Measurements from ENCODE around the gene IFNLR1.

DNA sequence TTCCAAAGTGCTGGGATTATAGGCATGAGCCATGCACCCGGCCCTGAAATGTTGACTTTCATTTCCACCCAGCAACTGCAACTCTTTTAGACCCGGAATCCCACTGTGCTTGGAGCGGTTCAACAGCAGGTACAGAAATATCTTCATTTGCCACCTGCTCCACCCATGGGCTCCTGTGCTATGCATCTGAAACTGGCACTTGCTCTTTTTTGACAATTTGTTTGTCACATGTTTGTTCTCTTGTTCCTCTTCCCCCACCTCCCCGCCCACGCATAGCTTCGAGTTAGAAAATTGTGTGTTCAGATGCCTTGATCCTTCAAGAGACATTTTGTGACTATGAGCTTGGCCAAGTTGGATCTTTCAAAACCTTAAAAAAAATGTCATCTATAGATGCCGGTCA, 2.4 kb upstream of the IFNLR1 start:
- TF ChIP-seq ZNF8 (CRISPR knock-in tag; IDR thresholded peaks at IDR 0.05) (no peak), SNAI2 (CRISPR knock-in tag; IDR thresholded peaks at IDR 0.05) (no peak), GLIS3 (CRISPR knock-in tag; IDR thresholded peaks at IDR 0.05) (no peak), ISL1 (CRISPR knock-in tag; IDR thresholded peaks at IDR 0.05) (no peak)
- TF ChIP-seq, protein P1, sequence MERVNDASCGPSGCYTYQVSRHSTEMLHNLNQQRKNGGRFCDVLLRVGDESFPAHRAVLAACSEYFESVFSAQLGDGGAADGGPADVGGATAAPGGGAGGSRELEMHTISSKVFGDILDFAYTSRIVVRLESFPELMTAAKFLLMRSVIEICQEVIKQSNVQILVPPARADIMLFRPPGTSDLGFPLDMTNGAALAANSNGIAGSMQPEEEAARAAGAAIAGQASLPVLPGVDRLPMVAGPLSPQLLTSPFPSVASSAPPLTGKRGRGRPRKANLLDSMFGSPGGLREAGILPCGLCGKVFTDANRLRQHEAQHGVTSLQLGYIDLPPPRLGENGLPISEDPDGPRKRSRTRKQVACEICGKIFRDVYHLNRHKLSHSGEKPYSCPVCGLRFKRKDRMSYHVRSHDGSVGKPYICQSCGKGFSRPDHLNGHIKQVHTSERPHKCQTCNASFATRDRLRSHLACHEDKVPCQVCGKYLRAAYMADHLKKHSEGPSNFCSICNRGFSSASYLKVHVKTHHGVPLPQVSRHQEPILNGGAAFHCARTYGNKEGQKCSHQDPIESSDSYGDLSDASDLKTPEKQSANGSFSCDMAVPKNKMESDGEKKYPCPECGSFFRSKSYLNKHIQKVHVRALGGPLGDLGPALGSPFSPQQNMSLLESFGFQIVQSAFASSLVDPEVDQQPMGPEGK (CRISPR knock-in tag; IDR thresholded peaks at IDR 0.05; ENCODE audit: borderline replicate concordance), result no peak

Data from SK-N-SH treated with all-trans-retinoic acid at 6 μM for 48 hours (cell line).